Thoracic aorta (tissue), 2 donors: ENCODE results near the gene ASXL2. TPM values are rescaled to one million over a fixed set of nuclear protein-coding genes. Genes with fewer than 3 reads are reported as not detected.

Source experiments
- ATAC-seq: fragments of 150-250 bp; one replicate; pipeline ENCODE4 v1.8.0; 2017; ENCODE audit warnings: low read depth; ENCODE audit not compliant: insufficient number of reproducible peaks, low FRiP score
- DNase-seq: peaks from one replicate; pipeline ENCODE4 v3.0.0-alpha.2; 2020; ENCODE audit warnings: low spot score
- H3K27ac ChIP-seq, 2 donors: fragments of 200-600 bp; sonication (generic); 1 replicate in 1 of 2; 2 replicates in 1 of 2; pipeline ENCODE4 v1.5.1; 2016; ENCODE audit warnings: mild to moderate bottlenecking in 2 of 2, moderate library complexity in 2 of 2
- H3K27me3 ChIP-seq: fragments of 200-600 bp; sonication (generic); replicated peaks from 2 replicates; pipeline ENCODE4 v1.6.0; 2016; ENCODE audit warnings: mild to moderate bottlenecking; ENCODE audit not compliant: insufficient read depth
- H3K36me3 ChIP-seq: fragments of 200-600 bp; sonication (generic); one replicate; pipeline ENCODE4 v1.5.1; 2016
- H3K4me1 ChIP-seq, 2 donors: fragments of 200-600 bp; sonication (generic); 1 replicate in 1 of 2; 2 replicates in 1 of 2; pipeline versions ENCODE4 v1.5.1 to v1.6.0; 2016; ENCODE audit warnings: low read depth in 2 of 2, mild to moderate bottlenecking in 1 of 2; ENCODE audit not compliant: control insufficient read depth in 1 of 2
- H3K4me3 ChIP-seq: fragments of 200-600 bp; sonication (generic); 2 replicates; pipeline ENCODE4 v1.5.1; 2016; ENCODE audit warnings: mild to moderate bottlenecking
- H3K9me3 ChIP-seq: fragments of 200-600 bp; sonication (generic); 2 replicates; pipeline ENCODE4 v1.5.1; 2016
- total RNA-seq, 2 donors: library from RNA; depleted of rRNA; stranded (reverse); fragments of >200 nt; gene quantifications; one replicate each; pipeline versions ENCODE4 v1.1.0 to v1.2.3, GENCODE V29; 2016
- TF ChIP-seq, protein P1 (sequence below): fragments of 200-600 bp; sonication (generic); IDR thresholded peaks from one replicate; pipeline ENCODE4 v1.5.1; 2019; ENCODE audit warnings: antibody characterized with exemption

The ASXL2 gene
- total RNA-seq, 2 donors from 2014 or later: 14.5 to 15.6 TPM

DNA sequence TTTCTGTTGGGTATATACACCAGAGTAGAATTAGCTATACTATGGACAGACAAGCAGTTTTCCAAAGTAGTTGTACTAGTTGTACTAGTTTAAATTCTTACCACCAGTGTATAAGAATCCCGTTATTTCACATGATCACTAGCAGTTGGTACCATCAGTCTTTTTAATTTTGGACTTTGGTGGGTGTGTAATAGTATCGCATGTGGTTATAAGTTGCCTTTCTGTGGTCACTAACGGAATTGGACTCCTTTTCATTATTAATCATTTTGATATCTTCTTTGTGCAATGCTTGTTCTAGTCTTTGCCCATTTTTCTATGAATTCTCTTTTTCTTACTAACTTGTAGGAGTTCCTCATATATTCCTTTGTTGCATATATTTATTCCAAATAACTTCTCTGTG lies 89.8 kb downstream of the ASXL2 start:
- Histone ChIP-seq H3K36me3 (peaks cover 3% of the 10 kb centered on the region), H3K4me1 (no peaks in the 10 kb centered on the region), H3K27me3 (no peaks in the 10 kb centered on the region), H3K27ac (no peak overlapping the region), H3K4me3 (no peak overlapping the region), H3K9me3 (no peaks in the 10 kb centered on the region)
- TF ChIP-seq, protein P1, sequence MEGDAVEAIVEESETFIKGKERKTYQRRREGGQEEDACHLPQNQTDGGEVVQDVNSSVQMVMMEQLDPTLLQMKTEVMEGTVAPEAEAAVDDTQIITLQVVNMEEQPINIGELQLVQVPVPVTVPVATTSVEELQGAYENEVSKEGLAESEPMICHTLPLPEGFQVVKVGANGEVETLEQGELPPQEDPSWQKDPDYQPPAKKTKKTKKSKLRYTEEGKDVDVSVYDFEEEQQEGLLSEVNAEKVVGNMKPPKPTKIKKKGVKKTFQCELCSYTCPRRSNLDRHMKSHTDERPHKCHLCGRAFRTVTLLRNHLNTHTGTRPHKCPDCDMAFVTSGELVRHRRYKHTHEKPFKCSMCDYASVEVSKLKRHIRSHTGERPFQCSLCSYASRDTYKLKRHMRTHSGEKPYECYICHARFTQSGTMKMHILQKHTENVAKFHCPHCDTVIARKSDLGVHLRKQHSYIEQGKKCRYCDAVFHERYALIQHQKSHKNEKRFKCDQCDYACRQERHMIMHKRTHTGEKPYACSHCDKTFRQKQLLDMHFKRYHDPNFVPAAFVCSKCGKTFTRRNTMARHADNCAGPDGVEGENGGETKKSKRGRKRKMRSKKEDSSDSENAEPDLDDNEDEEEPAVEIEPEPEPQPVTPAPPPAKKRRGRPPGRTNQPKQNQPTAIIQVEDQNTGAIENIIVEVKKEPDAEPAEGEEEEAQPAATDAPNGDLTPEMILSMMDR: no peak
- DNase-seq (no peak), ATAC-seq (no peak)

- Histone ChIP-seq H3K27ac (no peak overlapping the region), H3K4me1 (no peaks in the 10 kb centered on the region), H3K27me3 (no peaks in the 10 kb centered on the region), H3K36me3 (peaks cover 3% of the 10 kb centered on the region), H3K4me3 (no peak overlapping the region), H3K9me3 (no peaks in the 10 kb centered on the region)
- TF ChIP-seq, protein P1: no peak
- no peak for ATAC-seq
- no peak for DNase-seq
Measured at GRCh38 chr2:25787020-25787419, 91.3 kb downstream of the ASXL2 start.

GRCh38 chr2:25784404-25784803 lies 93.9 kb downstream of the ASXL2 start:
- Histone ChIP-seq H3K27ac (no peak overlapping the region), H3K27me3 (no peaks in the 10 kb centered on the region), H3K4me3 (no peak overlapping the region), H3K36me3 (peaks cover 3% of the 10 kb centered on the region), H3K9me3 (no peaks in the 10 kb centered on the region), H3K4me1 (no peaks in the 10 kb centered on the region)
- DNase-seq (no peak), ATAC-seq (no peak)
- TF ChIP-seq, protein P1: no peak

GRCh38 chr2:25777077-25777476 lies 101.2 kb downstream of the ASXL2 start:
- TF ChIP-seq, protein P1: no peak
- peaks cover 6% of the 10 kb centered on the region for H3K9me3 ChIP-seq
- H3K4me1 ChIP-seq: peaks cover 0 to 5% of the 10 kb centered on the region in 2 donors
- no peaks in the 10 kb centered on the region for H3K36me3 ChIP-seq
- H3K27ac ChIP-seq: no peak overlapping the region
- ATAC-seq (no peak), DNase-seq (no peak)
- no peaks in the 10 kb centered on the region for H3K27me3 ChIP-seq
- no peak overlapping the region for H3K4me3 ChIP-seq

- no peaks in the 10 kb centered on the region for H3K27me3 ChIP-seq
- DNase-seq (no peak), ATAC-seq (no peak)
- H3K9me3 ChIP-seq: peaks cover 6% of the 10 kb centered on the region
- TF ChIP-seq, protein P1: no peak
- H3K27ac ChIP-seq: no peak overlapping the region
- H3K4me1 ChIP-seq: peaks cover 0 to 5% of the 10 kb centered on the region in 2 donors
- H3K4me3 ChIP-seq: no peak overlapping the region
- H3K36me3 ChIP-seq: peaks cover 9% of the 10 kb centered on the region
Measured at GRCh38 chr2:25772078-25772477, 106.2 kb downstream of the ASXL2 start.
